Subcutaneous abdominal adipose tissue (tissue), 5 donors: Measurements from ENCODE around the gene GTF3C5.
"Not testable (repeated sequence)": the region's sequence is repeated elsewhere in the genome, so short reads cannot be mapped to it uniquely, and the experiment has no call there.

Experiments
- H3K27ac ChIP-seq: one replicate; pipeline ENCODE4 v1.7.0; 2013; ENCODE audit warnings: low read depth, mild to moderate bottlenecking, inconsistent platforms, low read length, moderate library complexity
- H3K27me3 ChIP-seq, 5 donors: one replicate each; pipeline ENCODE4 v1.7.0; 2013; ENCODE audit warnings: low read length in 5 of 5, inconsistent platforms in 1 of 5; ENCODE audit not compliant: control insufficient read depth in 5 of 5, insufficient read depth in 4 of 5
- H3K36me3 ChIP-seq, 5 donors: one replicate each; pipeline ENCODE4 v1.7.0; 2013; ENCODE audit warnings: low read length in 5 of 5; ENCODE audit not compliant: control insufficient read depth in 5 of 5, insufficient read depth in 5 of 5
- H3K4me1 ChIP-seq, 5 donors: one replicate each; pipeline ENCODE4 v1.7.0; 2013; ENCODE audit warnings: low read length in 5 of 5, mild to moderate bottlenecking in 3 of 5, moderate library complexity in 1 of 5; ENCODE audit not compliant: control insufficient read depth in 5 of 5, insufficient read depth in 5 of 5
- H3K4me3 ChIP-seq, 5 donors: one replicate each; pipeline ENCODE4 v1.7.0; 2013; ENCODE audit warnings: low read length in 5 of 5, low read depth in 1 of 5
- H3K9ac ChIP-seq, 5 donors: one replicate each; pipeline ENCODE4 v1.7.0; 2013; ENCODE audit warnings: low read length in 5 of 5, mild to moderate bottlenecking in 4 of 5, moderate library complexity in 3 of 5
- H3K9me3 ChIP-seq, 5 donors: one replicate each; pipeline ENCODE4 v1.7.0; 2013; ENCODE audit warnings: low read length in 5 of 5; ENCODE audit not compliant: control insufficient read depth in 5 of 5
- donor health status: healthy.
- donor health status: healthy.
- donor health status: healthy.
- donor health status: healthy.
- donor health status: healthy.

The GTF3C5 gene

GRCh38 chr9:133064241-133065069, 33.7 kb downstream of the GTF3C5 start:
- Histone ChIP-seq H3K4me1 (peaks cover 0 to 12% (median 6%) of the 10 kb centered on the region in 5 donors), H3K9me3 (no peaks in the 10 kb centered on the region), H3K27ac (no peak overlapping the region), H3K9ac (no peak overlapping the region), H3K36me3 (peaks cover 0 to 4% (median 2%) of the 10 kb centered on the region in 5 donors), H3K4me3 (no peak overlapping the region), H3K27me3 (no peaks in the 10 kb centered on the region)

GRCh38 chr9:133065070-133065388, 34.2 kb downstream of the GTF3C5 start:
- no peaks in the 10 kb centered on the region for H3K9me3 ChIP-seq
- no peak overlapping the region for H3K27ac ChIP-seq
- H3K4me3 ChIP-seq, result no peak overlapping the region
- H3K4me1 ChIP-seq, result peaks cover 0 to 7% (median 5%) of the 10 kb centered on the region in 5 donors
- no peak overlapping the region for H3K9ac ChIP-seq
- no peaks in the 10 kb centered on the region for H3K27me3 ChIP-seq
- peaks cover 0 to 4% (median 2%) of the 10 kb centered on the region in 5 donors for H3K36me3 ChIP-seq

DNA sequence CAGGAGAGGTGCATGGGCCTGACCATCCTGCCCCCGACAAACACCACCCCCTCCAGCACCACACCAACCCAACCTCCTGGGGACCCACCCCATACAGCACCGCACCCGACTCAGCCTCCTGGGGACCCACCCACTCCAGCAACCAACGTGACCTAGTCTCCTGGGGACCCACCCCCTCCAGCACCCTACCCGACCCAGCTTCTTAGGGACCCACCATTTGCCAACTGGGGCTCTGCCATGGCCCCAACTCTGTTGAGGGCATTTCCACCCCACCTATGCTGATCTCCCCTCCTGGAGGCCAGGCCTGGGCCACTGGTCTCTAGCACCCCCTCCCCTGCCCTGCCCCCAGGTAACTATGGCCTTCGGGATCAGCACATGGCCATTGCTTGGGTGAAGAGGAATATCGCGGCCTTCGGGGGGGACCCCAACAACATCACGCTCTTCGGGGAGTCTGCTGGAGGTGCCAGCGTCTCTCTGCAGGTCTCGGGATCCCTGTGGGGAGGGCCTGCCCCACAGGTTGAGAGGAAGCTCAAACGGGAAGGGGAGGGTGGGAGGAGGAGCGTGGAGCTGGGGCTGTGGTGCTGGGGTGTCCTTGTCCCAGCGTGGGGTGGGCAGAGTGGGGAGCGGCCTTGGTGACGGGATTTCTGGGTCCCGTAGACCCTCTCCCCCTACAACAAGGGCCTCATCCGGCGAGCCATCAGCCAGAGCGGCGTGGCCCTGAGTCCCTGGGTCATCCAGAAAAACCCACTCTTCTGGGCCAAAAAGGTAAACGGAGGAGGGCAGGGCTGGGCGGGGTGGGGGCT, 35.6 kb downstream of the GTF3C5 start:
- H3K9ac ChIP-seq, result no peak overlapping the region
- no peaks in the 10 kb centered on the region for H3K27me3 ChIP-seq
- peaks cover 0 to 4% (median 2%) of the 10 kb centered on the region in 5 donors for H3K36me3 ChIP-seq
- no peaks in the 10 kb centered on the region for H3K9me3 ChIP-seq
- H3K4me3 ChIP-seq, result no peak overlapping the region
- peaks cover 0 to 1% (median 1%) of the 10 kb centered on the region in 5 donors for H3K4me1 ChIP-seq
- H3K27ac ChIP-seq, result no peak overlapping the region

DNA sequence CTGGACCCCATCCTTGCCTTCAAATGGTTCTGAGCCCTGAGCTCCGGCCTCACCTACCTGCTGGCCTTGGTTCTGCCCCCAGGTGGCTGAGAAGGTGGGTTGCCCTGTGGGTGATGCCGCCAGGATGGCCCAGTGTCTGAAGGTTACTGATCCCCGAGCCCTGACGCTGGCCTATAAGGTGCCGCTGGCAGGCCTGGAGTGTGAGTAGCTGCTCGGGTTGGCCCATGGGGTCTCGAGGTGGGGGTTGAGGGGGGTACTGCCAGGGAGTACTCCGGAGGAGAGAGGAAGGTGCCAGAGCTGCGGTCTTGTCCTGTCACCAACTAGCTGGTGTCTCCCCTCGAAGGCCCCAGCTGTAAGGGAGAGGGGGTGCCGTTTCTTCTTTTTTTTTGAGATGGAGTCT, 36.2 kb downstream of the GTF3C5 start:
- H3K36me3 ChIP-seq, result peaks cover 0 to 4% (median 2%) of the 10 kb centered on the region in 5 donors
- H3K9ac ChIP-seq, result no peak overlapping the region

DNA sequence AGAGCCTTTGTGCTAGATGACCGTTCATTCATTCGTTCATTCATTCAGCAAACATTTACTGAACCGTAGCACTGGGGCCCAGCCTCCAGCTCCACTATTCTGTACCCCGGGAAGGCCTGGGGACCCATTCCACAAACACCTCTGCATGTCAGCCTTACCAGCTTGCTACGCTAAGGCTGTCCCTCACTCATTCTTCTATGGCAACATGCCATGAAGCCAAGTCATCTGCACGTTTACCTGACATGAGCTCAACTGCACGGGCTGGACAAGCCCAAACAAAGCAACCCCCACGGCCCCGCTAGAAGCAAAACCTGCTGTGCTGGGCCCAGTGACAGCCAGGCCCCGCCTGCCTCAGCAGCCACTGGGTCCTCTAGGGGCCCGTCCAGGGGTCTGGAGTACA, 37.0 kb downstream of the GTF3C5 start:
- H3K9me3 ChIP-seq, result no peaks in the 10 kb centered on the region
- no peaks in the 10 kb centered on the region for H3K4me1 ChIP-seq
- no peak overlapping the region for H3K9ac ChIP-seq
- H3K27ac ChIP-seq, result no peak overlapping the region
- no peaks in the 10 kb centered on the region for H3K27me3 ChIP-seq
- H3K36me3 ChIP-seq, result peaks cover 0 to 4% (median 2%) of the 10 kb centered on the region in 5 donors
- H3K4me3 ChIP-seq, result no peak overlapping the region

More for the DNA sequence above, 36.2 kb downstream of the GTF3C5 start:
- H3K27me3 ChIP-seq, result no peaks in the 10 kb centered on the region
- no peak overlapping the region for H3K27ac ChIP-seq
- no peaks in the 10 kb centered on the region for H3K9me3 ChIP-seq
- H3K4me3 ChIP-seq, result no peak overlapping the region
- no peaks in the 10 kb centered on the region for H3K4me1 ChIP-seq

DNA sequence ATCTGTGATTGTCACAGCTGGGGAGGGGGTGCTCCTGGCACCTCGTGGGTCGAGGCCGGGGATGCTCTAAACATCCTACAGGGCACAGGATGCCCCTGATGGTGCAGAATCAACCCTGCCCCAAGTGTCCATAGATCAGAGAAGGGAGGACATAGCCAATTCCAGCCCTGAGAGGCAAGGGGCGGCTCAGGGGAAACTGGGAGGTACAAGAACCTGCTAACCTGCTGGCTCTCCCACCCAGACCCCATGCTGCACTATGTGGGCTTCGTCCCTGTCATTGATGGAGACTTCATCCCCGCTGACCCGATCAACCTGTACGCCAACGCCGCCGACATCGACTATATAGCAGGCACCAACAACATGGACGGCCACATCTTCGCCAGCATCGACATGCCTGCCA, 37.6 kb downstream of the GTF3C5 start:
- not testable (repeated sequence) for H3K36me3 ChIP-seq, H3K27me3 ChIP-seq

DNA sequence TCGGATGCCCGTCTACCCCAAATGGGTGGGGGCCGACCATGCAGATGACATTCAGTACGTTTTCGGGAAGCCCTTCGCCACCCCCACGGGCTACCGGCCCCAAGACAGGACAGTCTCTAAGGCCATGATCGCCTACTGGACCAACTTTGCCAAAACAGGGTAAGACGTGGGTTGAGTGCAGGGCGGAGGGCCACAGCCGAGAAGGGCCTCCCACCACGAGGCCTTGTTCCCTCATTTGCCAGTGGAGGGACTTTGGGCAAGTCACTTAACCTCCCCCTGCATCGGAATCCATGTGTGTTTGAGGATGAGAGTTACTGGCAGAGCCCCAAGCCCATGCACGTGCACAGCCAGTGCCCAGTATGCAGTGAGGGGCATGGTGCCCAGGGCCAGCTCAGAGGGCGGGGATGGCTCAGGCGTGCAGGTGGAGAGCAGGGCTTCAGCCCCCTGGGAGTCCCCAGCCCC, 39.7 kb downstream of the GTF3C5 start:
- H3K4me1 ChIP-seq, H3K27ac ChIP-seq, H3K4me3 ChIP-seq, H3K36me3 ChIP-seq, H3K27me3 ChIP-seq, H3K9me3 ChIP-seq, H3K9ac ChIP-seq: not testable (repeated sequence)

More for the DNA sequence above, 37.6 kb downstream of the GTF3C5 start:
- H3K9ac ChIP-seq, H3K9me3 ChIP-seq, H3K27ac ChIP-seq, H3K4me1 ChIP-seq, H3K4me3 ChIP-seq: not testable (repeated sequence)

DNA sequence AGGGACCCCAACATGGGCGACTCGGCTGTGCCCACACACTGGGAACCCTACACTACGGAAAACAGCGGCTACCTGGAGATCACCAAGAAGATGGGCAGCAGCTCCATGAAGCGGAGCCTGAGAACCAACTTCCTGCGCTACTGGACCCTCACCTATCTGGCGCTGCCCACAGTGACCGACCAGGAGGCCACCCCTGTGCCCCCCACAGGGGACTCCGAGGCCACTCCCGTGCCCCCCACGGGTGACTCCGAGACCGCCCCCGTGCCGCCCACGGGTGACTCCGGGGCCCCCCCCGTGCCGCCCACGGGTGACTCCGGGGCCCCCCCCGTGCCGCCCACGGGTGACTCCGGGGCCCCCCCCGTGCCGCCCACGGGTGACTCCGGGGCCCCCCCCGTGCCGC, 40.2 kb downstream of the GTF3C5 start:
- not testable (repeated sequence) for H3K27me3 ChIP-seq, H3K27ac ChIP-seq, H3K9me3 ChIP-seq, H3K36me3 ChIP-seq, H3K4me1 ChIP-seq, H3K4me3 ChIP-seq, H3K9ac ChIP-seq

GRCh38 chr9:133071484-133072150, 40.8 kb downstream of the GTF3C5 start:
- Histone ChIP-seq H3K4me3 (no peak overlapping the region), H3K9me3 (no peaks in the 10 kb centered on the region), H3K27me3 (no peaks in the 10 kb centered on the region), H3K36me3 (peaks cover 0 to 2% (median 0%) of the 10 kb centered on the region in 5 donors), H3K4me1 (no peaks in the 10 kb centered on the region), H3K27ac (no peak overlapping the region), H3K9ac (no peak overlapping the region)

DNA sequence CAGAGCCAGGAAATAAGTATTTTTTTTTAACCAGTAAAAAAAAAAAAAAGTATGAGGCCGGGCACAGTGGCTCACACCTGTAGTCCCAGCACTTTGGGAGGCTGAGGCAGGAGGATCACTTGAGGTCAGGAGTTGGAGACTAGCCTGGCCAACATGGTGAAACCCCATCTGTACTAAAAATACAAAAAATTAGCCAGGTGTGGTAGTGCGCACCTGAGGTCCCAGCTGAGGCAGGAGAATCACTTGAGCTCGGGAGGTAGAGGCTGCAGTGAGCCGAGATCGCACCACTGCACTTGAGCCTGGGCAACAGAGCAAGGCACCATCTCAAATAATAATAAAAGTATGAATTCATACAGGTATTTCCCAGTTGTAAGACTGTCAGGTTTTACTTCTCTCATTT, 41.4 kb downstream of the GTF3C5 start:
- not testable (repeated sequence) for H3K27me3 ChIP-seq, H3K4me1 ChIP-seq, H3K4me3 ChIP-seq, H3K9me3 ChIP-seq, H3K36me3 ChIP-seq, H3K9ac ChIP-seq, H3K27ac ChIP-seq
